ENCODE results near the gene ZBTB20.

GRCh38 chr3:114686621-114687020, 460.5 kb downstream of the ZBTB20 start:
- TF ChIP-seq CTCF (IDR thresholded peaks at IDR 0.05; ENCODE audit: low read depth, low read length, missing input control) (no peak), JUND (IDR thresholded peaks at IDR 0.05) (no peak), REST (IDR thresholded peaks at IDR 0.05) (no peak), HNF4A (conservative IDR thresholded peaks at IDR 0.05) (no peak), MAX (IDR thresholded peaks at IDR 0.05) (no peak), EGR1 (IDR thresholded peaks at IDR 0.05; ENCODE audit: low read depth in 2 of 2) (no peak), HNF4G (IDR thresholded peaks at IDR 0.05) (no peak), RAD21 (IDR thresholded peaks at IDR 0.05) (no peak), TAF1 (conservative IDR thresholded peaks at IDR 0.05) (no peak), ATF3 (IDR thresholded peaks at IDR 0.05) (no peak), NR2F2 (IDR thresholded peaks at IDR 0.05) (no peak), GABPA (IDR thresholded peaks at IDR 0.05 in 1 of 2, conservative IDR thresholded peaks at IDR 0.05 in 1 of 2) (no peak), ZBTB33 (IDR thresholded peaks at IDR 0.05) (no peak), YY1 (IDR thresholded peaks at IDR 0.05) (peak; percentile 16)

All from liver (tissue), 3 donors.